ENCODE data around the gene STK17A.

DNA sequence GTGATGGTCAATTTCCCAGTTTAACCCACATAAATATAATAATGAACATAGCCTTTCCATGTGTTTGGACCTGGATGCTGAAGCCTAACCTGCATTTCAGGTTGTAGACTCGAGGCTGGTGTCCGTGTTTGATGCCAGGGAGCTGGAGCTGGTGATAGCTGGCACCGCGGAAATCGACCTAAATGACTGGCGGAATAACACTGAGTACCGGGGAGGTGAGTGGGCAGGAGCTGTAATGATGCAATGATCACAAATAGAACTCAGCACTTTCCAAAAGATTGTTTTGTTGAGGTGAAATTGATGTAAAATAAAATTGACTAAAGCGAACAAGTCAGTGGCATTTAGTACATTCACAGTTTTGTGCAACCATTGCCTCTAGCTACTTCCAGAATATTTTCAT, 30.8 kb upstream of the STK17A start:
- TF ChIP-seq, protein P1, sequence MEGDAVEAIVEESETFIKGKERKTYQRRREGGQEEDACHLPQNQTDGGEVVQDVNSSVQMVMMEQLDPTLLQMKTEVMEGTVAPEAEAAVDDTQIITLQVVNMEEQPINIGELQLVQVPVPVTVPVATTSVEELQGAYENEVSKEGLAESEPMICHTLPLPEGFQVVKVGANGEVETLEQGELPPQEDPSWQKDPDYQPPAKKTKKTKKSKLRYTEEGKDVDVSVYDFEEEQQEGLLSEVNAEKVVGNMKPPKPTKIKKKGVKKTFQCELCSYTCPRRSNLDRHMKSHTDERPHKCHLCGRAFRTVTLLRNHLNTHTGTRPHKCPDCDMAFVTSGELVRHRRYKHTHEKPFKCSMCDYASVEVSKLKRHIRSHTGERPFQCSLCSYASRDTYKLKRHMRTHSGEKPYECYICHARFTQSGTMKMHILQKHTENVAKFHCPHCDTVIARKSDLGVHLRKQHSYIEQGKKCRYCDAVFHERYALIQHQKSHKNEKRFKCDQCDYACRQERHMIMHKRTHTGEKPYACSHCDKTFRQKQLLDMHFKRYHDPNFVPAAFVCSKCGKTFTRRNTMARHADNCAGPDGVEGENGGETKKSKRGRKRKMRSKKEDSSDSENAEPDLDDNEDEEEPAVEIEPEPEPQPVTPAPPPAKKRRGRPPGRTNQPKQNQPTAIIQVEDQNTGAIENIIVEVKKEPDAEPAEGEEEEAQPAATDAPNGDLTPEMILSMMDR (conservative IDR thresholded peaks at IDR 0.05 in 1 of 2, IDR thresholded peaks at IDR 0.05 in 1 of 2; ENCODE audit: low read depth in 1 of 2, low read length in 2 of 2): no peak
- TF ChIP-seq EZH2 (IDR thresholded peaks at IDR 0.05; ENCODE audit: low read length, missing control alignments): no peak
